ENCODE results near the gene TTC7B.
A peak's percentile ranks its signal among the peaks of the same experiment; 100 is the strongest.

TTC7B gene

DNA sequence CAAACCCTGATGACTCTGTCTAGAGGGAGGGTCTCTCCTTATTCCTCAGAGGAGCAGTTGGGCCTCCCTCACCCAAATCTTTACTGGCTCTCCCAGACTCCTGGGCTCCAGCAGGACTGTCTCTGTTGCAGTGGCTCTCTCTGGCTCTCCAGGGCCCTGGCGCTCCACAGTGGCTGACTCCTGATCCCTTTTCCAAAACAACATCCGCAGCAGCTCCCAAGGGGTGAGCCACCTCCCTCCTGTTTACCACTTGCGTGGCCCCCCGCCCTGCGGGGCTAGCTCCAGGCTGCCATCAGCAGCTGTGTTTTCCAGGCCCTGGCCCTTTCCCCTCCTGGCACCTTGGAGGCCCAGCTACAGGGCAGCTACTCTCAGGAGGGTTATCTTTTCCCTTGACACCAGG is 295.9 kb downstream of the TTC7B start:
- DNase-seq: no peak

DNA sequence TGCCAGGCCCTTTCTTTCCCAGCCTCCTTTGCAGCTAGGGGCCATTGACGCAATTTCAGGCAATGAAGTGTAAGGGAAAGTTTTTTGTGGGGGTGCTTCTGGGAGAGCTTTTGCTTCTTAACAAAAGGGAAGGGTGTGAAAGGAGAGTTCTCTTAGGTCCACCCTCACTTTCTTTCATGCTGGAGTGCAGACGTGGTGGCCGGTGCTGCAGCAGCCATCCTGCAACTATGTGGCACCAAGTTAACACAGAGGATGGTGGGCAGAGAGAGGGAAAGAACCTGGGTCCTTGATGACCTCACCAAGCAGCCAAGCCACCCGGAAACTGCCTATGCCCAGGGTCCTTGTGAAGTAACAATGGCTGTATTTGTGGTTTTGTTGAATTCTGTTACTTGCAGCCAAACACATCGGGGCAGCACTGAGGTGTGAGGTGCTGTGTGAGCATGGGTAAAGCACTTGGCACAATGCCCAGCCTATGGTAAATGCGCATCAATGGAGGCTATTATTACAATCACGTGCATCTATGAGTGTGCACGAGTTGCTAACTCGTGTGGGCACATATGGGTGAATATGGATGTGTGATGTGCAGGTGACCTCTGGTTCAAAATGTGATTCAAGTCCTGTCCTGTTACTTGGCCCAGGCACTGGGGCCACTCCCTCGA is 296.8 kb downstream of the TTC7B start:
- no peak for DNase-seq

DNA sequence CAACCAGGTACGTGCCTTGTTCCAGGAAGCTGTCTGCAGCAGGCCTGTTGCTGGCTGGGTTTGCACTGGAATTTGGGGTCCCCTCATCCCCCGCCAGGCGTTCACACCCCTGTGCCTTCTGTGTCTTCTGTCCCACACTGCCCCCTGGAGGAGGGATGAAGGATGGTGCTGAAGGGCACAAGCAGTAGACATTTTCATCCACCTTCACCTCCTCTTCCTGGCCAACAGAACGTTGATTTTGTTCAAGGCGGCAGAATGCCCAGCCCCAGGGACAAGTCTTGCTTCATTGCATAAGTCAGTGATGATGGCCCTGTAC is 297.3 kb downstream of the TTC7B start:
- DNase-seq: peak; percentile 69

DNA sequence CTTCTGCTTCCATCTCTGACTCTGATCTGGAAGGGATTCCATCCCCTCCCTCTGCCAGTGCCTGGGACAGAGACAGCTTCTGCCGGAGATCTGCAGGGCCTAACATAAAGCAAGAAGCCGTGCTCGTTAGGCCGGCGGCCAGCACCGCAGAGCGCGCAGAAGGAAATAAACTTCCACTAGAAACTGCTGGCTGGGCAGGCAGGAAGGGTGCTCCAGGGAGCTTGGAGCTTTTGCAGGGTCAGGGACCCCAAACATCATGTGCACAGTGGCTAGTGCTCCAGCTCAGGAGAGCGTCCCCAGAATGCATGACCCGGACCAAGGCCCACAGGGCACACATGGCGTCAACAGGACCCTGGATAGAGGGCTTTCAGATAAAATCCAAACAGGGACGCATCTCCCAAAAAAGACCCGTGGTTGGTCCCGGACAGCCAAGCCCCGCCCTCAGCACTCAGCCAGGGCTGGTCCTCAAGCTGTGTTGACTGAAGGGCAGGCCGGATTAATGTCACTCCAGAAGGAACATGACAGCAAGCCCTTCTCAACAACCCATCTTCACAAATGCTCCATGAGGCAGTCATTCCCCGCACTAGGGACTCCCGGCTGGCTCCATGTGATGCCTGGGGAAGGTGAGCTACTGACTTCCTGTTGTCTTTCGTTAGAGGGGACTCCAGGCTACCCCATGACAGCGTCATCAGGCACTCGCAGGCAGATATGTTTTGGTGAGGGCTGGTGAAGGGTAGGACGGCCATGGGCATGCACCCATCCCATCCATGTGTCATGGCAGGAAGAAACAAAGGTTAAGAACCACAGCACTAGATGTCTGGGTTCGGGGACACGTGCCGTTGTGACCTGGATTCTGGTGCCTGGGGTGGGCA is 297.9 kb downstream of the TTC7B start:
- no peak for DNase-seq

DNA sequence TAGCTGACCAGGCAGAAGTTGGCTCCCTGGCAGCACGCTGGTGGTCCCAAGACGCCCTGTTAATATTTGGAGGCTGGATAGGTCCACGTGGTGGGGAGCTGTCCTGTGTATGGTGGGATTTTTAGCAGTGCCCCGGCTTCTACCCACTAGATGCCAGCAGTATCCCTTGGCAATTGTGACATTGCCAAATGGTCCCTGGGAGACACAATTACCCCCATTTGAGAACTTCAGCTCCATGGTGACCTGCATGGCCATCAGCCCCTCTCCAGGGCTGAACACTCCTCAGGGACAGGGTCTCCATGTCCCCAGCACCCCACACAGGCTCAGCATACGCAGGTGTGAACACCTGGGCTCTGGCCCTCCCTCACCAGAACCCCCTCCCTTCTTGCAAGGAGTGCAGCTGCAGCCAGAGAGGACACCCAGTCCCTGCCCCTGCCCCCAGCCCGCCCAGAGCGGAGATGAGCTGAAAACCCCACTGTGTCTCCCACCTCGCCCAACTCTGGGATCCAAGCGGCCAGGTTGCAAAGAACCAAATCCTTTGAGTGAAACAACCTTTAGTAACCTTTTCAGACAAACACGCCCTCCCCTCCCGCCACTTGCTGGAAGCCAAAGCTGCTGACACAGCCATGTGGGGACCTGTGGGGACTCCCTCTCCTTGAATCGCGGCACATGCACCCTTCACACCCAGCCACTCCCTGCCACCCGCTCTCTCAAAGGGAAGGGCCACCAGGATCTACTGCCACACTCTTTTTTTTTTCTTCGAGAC is 299.0 kb downstream of the TTC7B start:
- DNase-seq: no peak

DNA sequence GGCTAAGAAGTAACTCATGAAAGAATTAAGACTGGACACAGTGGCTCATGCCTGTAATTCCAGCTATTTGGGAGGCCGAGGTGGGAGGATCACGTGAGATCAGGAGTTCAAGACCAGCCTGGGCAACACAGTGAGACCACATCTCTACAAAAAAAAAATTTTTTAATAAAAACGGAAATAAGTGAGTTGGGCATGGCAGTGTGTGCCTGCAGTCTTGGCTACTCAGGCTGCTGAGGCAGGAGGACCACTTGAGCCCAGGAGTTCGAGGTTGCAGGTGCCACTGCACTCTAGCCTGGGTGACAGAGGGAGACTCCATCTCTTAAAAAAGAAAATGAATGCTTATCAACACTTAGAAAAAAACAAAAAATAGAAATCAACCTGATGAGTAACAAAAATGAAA is 301.7 kb downstream of the TTC7B start:
- DNase-seq: no peak

DNA sequence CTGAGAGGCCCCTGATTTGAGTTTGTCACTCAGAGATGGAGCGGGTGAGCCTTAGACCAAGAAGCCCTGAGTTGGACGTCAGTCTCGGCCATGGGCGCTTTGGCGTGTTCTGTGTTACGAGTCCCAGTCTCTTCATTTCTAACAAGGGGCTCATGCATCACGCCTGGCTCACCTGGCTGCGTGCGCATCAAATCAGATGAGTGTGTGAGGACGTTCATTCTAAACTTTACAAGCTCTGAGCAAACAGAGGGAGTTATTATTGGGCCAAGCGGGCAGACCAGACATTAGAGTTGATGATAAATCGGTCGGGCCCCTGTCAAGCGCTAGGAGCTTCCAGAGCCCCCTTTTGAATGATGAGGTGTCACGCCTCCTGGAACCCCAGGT is 302.2 kb downstream of the TTC7B start:
- DNase-seq: no peak

DNA sequence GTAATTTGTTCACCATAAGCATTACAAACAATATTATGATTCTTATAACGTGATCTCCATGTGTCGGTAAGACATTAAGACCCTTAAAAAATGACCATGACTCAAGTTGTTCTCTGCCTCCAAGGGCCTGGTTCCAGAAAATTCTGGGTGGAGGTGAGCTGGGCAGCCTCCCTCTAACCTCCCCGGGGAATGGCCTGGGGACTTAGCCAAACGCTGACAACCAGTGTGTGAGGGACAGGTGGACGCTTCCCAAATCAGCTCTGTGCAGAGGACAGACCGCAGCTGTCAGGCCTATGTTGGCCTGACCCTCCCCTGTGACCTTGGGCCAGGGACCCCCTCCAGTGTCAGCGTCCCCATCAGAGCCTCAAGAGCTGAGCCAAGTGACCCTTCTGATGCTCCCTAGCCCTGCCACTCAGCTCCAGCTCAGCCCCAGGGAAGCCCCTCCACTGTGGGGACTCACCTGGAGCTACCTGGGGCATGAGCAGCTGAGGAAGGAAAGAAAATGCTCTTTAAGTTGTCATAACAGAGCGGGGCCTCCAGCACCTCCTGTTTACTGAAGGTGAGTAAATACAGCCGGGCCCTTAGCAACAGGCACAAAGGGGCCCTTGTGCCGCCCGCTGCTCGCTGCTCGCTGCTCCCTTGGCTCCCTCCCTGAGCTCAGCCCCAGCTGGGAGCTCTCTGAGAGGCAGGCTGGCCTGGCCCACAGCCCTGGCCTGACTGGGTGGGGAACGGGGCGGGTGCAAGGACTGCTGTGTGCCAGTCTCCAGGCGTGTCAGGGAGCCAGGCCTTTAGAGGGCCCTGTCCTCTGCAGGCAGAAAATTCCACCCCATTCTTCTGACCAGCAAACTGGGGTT is 302.8 kb downstream of the TTC7B start:
- no peak for DNase-seq

DNA sequence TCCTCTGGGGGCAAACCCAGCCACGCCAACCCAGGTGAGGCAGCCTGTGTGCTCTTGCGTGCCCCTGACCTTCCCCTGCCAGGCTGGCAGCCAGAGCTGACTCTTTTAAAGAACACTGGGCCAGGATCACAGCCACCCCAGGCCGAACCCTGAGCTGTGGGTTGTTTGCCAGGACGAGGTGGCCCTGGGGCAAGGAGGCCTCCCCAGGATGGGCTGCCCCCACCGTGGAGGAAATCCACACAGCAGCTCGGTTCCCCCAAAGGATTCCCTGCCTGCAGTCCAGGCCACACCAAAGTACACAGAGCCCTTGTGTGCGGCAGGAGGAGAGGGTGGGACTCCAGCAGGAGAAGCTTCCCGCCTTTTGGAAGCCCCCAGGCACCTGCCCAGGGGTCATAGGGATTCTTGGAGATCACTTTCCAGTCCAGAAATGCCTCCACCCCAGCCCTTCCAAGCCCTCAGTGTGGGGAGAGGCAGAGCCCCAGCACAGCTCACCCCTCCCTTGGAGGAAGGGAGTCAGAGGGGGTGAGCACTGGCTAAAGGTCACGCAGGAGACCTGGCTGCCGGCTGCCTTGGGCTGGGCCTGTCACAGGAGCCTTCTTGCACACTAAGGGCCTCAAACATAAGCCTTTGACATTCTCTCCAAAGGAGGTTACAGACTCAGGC is 303.8 kb downstream of the TTC7B start:
- no peak for DNase-seq

DNA sequence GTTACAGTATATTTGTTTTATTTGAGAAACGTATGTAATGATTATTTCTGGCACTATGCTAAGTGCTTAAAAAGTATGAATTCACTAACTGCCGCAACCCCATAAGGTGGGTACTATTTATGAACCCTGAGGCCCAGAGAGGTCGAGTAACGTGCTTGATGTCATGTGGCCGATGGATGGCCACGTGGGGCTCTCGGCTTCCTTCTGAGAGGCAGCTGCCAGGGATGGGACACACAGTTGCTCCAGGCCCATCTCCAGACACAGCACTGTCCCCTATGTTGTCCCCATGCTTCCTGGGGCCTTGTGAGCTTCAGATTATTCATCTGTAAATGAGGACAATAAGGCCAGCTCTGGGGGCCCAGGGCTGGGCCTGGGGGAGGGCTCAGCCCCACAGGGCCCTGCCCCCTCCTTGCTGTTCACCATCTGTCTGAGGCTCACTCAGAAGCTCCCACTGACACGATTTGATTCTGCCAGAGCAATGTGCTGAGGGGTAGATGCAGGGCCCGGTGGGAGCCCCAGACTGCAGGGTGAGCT is 304.4 kb downstream of the TTC7B start:
- no peak for DNase-seq

DNA sequence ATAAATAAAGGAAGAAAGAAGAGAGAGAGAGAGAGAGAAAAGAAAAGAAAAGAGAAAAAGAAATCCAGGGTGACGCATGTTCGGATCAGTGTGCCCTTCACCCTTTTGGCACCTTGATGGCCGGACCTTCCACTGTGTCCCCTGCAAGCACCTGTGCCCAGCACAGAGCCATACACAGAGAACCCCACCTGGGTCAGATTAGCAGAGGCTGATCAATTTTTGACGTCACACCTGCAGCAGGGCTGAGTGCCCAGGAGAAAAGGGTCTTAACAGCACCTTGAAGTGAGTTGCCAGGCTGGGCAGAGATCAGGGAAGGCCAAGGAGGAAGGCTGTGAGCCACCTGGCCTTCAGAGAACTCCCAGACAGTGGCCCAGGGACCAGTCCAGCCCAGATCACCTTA is 305.0 kb downstream of the TTC7B start:
- no peak for DNase-seq

DNA sequence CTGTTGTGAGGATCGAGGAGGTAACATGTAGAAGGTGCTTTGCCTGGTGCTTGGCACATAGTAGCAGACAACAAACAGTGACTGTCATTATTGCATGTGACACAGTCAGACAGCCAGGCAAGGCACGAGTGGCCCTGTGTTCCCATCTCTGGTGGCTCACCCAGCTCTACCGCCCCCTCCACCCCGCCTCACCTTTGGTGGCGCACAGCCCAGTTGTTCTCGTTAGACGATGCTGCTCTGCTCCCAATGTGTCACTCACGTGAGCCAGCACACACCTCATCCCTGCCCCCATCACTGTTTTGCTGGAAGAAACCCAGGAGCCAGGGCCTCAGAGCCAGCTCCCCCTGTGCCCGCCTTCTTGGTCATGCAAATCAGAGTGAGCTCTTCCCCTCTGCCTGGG is 306.1 kb downstream of the TTC7B start:
- DNase-seq: no peak

DNA sequence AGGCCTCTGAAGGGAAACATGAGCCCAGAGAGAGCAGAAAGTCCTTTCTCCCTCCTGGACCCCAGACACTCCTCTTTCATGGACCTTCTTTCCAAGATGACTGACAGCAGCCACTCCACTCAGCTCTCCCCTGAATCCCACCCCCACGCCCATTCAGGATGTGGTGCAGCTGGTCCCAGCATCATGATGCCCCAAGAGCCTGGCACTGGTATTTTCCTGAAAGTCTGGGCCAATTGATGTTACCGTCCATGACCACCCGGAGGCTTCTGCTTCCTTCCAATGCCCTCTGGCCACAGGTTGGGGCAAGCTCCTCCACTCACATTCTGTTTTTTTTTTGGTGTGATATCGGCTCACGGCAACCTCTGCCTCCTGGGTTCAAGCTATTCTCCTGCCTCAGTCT is 306.8 kb downstream of the TTC7B start:
- DNase-seq: no peak

DNA sequence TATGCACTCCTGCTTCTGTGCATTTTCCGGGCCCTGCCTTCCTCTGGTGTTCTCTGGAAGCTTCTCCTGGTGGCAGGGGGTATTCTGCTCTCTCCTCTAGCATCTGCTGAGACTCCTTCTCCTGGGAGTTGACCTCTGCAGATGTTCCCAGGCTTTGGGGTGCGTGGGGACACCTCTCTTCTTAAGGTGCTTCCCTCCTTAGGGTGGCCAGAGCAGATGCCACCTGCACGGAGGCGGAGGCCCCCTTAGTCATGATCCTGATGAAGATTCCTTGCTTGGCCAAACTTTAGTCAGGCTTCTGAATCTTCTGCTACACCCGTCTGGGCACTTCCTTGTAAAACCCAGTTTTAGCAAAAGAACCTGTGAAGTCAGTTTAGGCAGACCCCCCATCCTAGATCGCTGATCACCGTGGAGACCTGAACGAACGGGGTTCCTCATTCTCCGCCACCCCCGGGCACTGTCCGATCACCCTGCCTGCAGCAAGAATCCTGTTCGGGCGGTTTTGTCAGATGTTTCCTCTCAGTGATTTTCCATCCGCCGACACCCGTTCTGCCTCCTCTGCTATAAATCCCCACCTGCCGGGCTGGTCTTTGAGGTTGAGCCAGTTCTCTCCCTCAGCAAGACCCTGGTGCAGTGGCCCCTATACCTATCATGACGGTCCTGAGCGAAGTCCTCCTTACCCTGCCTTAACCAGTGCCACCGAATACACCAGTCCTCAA is 307.5 kb downstream of the TTC7B start:
- DNase-seq: no peak

DNA sequence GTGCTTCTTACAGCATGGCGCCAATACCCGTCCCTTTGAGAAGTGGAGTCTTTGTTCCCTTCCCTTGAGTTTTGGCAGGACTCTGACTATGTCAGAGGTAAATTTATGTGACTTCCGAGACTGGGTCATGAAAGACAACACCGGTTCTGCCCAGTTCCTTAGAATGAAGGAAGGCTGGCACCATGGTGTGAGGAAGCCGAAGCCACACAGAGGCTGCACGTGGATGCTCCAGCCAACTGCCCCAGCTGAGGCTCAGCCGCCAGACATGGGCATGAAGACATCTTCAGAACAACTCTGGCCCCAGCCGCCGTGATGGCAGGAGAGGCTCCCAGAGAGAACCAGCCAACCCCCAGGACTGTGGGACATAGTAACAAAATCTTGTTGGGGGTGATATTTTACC is 308.2 kb downstream of the TTC7B start:
- no peak for DNase-seq

DNA sequence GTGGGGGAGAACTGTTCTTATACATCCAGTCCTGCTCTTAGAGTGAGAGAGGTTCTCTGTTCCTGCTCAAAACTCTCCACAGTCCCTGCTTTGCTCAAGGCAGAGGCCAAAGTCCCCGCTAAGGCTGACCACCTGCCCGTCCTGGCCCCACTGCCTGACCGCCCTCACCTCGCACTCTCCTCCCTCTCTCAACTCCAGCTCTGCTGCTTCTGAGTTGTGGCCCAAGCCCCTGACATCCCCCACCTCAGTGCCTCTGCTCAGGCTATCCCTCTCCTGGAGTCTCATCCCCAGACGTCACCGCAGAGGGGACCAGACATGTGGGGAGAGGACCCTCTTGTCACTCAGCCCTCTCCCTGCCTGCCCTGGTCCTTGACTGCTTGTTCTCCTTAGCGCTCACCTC is 308.8 kb downstream of the TTC7B start:
- DNase-seq: no peak

DNA sequence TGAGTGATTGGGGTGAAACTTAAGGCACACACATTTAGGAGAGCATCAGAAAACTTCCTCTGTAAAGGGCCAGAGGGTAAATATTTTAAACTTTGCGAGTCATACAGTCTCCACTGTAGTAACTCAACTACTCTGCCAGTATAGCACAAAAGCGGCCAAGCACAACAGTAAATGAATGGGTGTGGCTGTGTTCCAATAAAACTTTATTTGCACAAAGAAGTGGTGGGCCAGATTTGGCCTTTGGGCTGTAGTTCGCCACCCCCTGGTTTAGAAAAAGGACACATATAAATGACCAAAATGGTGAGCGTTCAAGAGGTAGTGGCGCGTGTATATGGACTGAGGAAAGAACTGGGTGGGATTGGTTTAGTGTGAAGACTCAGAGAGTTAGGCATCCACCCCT is 309.5 kb downstream of the TTC7B start:
- DNase-seq: no peak

DNA sequence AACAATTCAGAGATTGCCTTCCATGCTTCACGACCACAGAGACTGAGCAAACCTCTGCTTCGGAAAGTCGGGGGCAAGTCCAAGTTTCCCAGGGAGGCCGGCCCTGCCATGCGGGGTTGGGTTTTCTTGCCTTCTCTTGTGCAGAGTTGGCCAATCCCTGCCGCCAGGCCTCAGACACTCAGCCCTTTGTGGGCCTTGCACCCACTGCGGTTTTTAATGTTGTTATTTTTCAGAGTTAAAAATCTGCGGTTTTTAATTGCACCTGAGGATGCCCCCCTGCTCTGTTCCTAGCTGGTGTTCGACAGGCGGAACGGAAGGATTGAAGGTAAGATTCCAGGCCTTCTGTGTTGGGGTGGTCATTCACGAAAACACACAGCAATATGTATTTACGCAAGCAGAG is 310.7 kb downstream of the TTC7B start:
- DNase-seq: no peak

DNA sequence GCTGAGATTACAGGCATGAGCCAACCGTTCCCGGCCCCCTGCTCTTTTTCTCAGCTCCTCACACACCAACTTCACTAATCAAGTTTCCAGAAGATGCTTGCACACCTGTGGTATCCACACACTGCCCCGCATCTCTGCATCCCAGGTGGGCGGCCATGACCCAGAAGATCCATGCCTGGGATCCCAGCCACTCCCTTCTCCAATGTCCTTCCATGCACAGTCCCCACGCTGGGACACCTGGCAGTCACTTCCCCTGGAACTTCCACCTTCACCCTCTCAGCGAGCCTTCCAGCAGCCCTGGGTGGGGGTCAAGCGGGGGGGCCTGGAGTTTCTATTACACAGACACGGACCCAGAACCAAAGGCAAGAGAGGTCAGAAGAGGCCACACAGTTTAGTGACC is 311.6 kb downstream of the TTC7B start:
- DNase-seq: no peak

DNA sequence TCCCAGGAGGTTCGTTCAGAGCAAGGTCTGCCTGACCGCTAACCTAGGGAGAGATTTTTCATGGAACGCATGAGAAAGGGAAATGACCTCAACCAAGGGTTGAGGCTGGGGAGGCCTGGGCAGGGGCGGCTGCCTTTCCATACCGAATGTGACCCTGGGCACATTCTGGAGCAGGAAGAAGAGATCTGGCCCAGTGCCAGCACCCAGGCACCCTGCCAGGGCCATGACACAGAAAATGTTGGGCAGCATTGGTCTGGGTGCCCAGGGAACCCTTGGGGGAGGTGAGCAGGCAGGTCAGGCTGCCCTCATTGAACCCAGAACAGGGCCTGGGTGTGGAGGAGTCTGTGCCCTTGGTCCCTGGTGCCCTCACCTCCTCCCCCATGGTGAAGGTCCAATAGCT is 312.6 kb downstream of the TTC7B start:
- DNase-seq: no peak

DNA sequence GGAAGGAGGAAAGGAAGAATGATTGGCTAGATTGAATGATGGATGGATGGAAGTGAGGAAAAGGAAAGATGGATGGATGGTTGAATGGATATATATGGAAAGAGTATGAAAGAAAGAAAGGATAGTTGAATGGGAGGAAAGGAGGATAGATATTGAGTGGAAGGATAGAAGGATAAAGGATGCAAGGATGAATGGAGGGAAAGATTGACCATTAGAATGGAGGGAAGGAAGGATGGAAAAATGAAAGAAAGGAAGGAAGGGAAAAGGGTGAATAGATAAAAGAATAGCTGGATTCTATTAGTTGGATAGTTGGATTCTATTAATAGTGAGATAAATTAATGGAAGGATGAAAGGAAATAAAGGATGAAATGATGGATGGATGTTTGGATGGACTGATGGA is 313.5 kb downstream of the TTC7B start:
- DNase-seq: no peak
